ENCODE measurements around the gene C17orf107. TPM values are rescaled to one million over a fixed set of nuclear protein-coding genes. Genes with fewer than 3 reads are reported as not detected.

The C17orf107 gene
- total RNA-seq, 2 experiments from 2014 or later, result 0.76 to 0.79 TPM

GRCh38 chr17:4892499-4893221, 6.7 kb upstream of the C17orf107 start:
- Histone ChIP-seq H3K4me3 (ENCODE audit: low read depth, low read length, poor library complexity, severe bottlenecking) (no peak overlapping the region), H3K79me2 (ENCODE audit: insufficient read depth, low read depth, low read length) (no peaks in the 10 kb centered on the region), H3K9me3 (ENCODE audit: low read length) (no peaks in the 10 kb centered on the region), H3K4me1 (ENCODE audit: insufficient read depth, low read length, poor library complexity, severe bottlenecking) (no peaks in the 10 kb centered on the region), H2AFZ (ENCODE audit: low read length) (no peak overlapping the region), H3K4me2 (ENCODE audit: low read length) (no peak overlapping the region), H3K9me2 (ENCODE audit: insufficient read depth, low read length) (no peaks in the 10 kb centered on the region), H4K20me1 (ENCODE audit: insufficient read depth, low read length) (no peaks in the 10 kb centered on the region), H3K36me3 (ENCODE audit: insufficient read depth, low read length) (peaks cover 52% of the 10 kb centered on the region), H3K27ac (ENCODE audit: low read depth, low read length, poor library complexity, severe bottlenecking) (no peak overlapping the region)
- POLR2A ChIA-PET, result no interaction called here
- CTCF ChIA-PET (ENCODE audit: unreplicated experiment), result no interaction called here
- TF ChIP-seq CTCF (conservative IDR thresholded peaks at IDR 0.05; ENCODE audit: low read length) (no peak), EZH2phosphoT487 (IDR thresholded peaks at IDR 0.05; ENCODE audit: borderline replicate concordance, low read depth, low read length) (no peak)
- intact Hi-C loops (cut with micrococcal nuclease; ENCODE audit: unreplicated experiment), result no loop called here
- no peak for DNase-seq (ENCODE audit: low spot score)
- BruUV-seq (replicated peaks), result no TSS peak

- Histone ChIP-seq H3K79me2 (ENCODE audit: insufficient read depth, low read depth, low read length) (no peaks in the 10 kb centered on the region), H3K4me3 (ENCODE audit: low read depth, low read length, poor library complexity, severe bottlenecking) (no peak overlapping the region), H3K36me3 (ENCODE audit: insufficient read depth, low read length) (peaks cover 51% of the 10 kb centered on the region), H3K9me3 (ENCODE audit: low read length) (no peaks in the 10 kb centered on the region), H3K27ac (ENCODE audit: low read depth, low read length, poor library complexity, severe bottlenecking) (no peak overlapping the region), H4K20me1 (ENCODE audit: insufficient read depth, low read length) (no peaks in the 10 kb centered on the region), H2AFZ (ENCODE audit: low read length) (no peak overlapping the region), H3K4me2 (ENCODE audit: low read length) (no peak overlapping the region), H3K4me1 (ENCODE audit: insufficient read depth, low read length, poor library complexity, severe bottlenecking) (no peaks in the 10 kb centered on the region), H3K9me2 (ENCODE audit: insufficient read depth, low read length) (no peaks in the 10 kb centered on the region)
- CTCF ChIA-PET (ENCODE audit: unreplicated experiment), result no interaction called here
- TF ChIP-seq EZH2phosphoT487 (IDR thresholded peaks at IDR 0.05; ENCODE audit: borderline replicate concordance, low read depth, low read length), result no peak
- no peak for TF ChIP-seq CTCF (conservative IDR thresholded peaks at IDR 0.05; ENCODE audit: low read length)
- DNase-seq (ENCODE audit: low spot score), result no peak
- intact Hi-C loops (cut with micrococcal nuclease; ENCODE audit: unreplicated experiment), result no loop called here
- BruUV-seq (replicated peaks), result no TSS peak
- POLR2A ChIA-PET, result no interaction called here
Observed at GRCh38 chr17:4893272-4893671, 6.1 kb upstream of the C17orf107 start.

GRCh38 chr17:4893721-4894560, 5.4 kb upstream of the C17orf107 start:
- no peak overlapping the region for H3K4me2 ChIP-seq (ENCODE audit: low read length)
- intact Hi-C loops (cut with micrococcal nuclease; ENCODE audit: unreplicated experiment), result no loop called here
- peaks cover 48% of the 10 kb centered on the region for H3K36me3 ChIP-seq (ENCODE audit: insufficient read depth, low read length)
- CTCF ChIA-PET (ENCODE audit: unreplicated experiment), result no interaction called here
- H2AFZ ChIP-seq (ENCODE audit: low read length), result no peak overlapping the region
- no peaks in the 10 kb centered on the region for H3K9me2 ChIP-seq (ENCODE audit: insufficient read depth, low read length)
- TF ChIP-seq EZH2phosphoT487 (IDR thresholded peaks at IDR 0.05; ENCODE audit: borderline replicate concordance, low read depth, low read length) (no peak), CTCF (conservative IDR thresholded peaks at IDR 0.05; ENCODE audit: low read length) (no peak)
- H4K20me1 ChIP-seq (ENCODE audit: insufficient read depth, low read length), result no peaks in the 10 kb centered on the region
- no peaks in the 10 kb centered on the region for H3K9me3 ChIP-seq (ENCODE audit: low read length)
- no TSS peak for BruUV-seq (replicated peaks)
- POLR2A ChIA-PET, result no interaction called here
- no peak overlapping the region for H3K27ac ChIP-seq (ENCODE audit: low read depth, low read length, poor library complexity, severe bottlenecking)
- no peaks in the 10 kb centered on the region for H3K79me2 ChIP-seq (ENCODE audit: insufficient read depth, low read depth, low read length)
- H3K4me1 ChIP-seq (ENCODE audit: insufficient read depth, low read length, poor library complexity, severe bottlenecking), result no peaks in the 10 kb centered on the region
- DNase-seq (ENCODE audit: low spot score), result no peak
- no peak overlapping the region for H3K4me3 ChIP-seq (ENCODE audit: low read depth, low read length, poor library complexity, severe bottlenecking)

Data from OCI-LY7 (cell line).